Subcutaneous adipose tissue (tissue), 4 donors: ENCODE measurements around the gene ACTL6A. TPM values are rescaled to one million over a fixed set of nuclear protein-coding genes. Genes with fewer than 3 reads are reported as not detected.

Source experiments
- CTCF ChIP-seq: fragments of 450-650 bp; IDR thresholded peaks from one replicate; pipeline ENCODE4 v1.5.1; 2016; ENCODE audit warnings: low read depth, mild to moderate bottlenecking, control low read depth, antibody characterized with exemption, moderate library complexity
- total RNA-seq, 4 donors: library from RNA; depleted of rRNA; stranded (reverse); fragments of >200 nt; gene quantifications; one replicate each; pipeline ENCODE4 v1.1.0, GENCODE V29; 2016

ACTL6A gene
- 10 to 100 TPM; 27.4 to 37.9 (median 32.8) TPM for total RNA-seq

GRCh38 chr3:179562591-179563270, at the start of gene ACTL6A:
Gene ACTL6A, plus strand, starts transcription at chr3:179562926. Its CDS starts 167 bp downstream, at chr3:179563093.
- no peak for TF ChIP-seq CTCF

GRCh38 chr3:179513862-179514261, 48.9 kb upstream of the ACTL6A start:
- no peak for TF ChIP-seq CTCF

GRCh38 chr3:179526482-179526881, 36.2 kb upstream of the ACTL6A start:
- TF ChIP-seq CTCF: no peak

- TF ChIP-seq CTCF: no peak
These were observed 35.7 kb upstream of the ACTL6A start for GRCh38 chr3:179526989-179527391.

GRCh38 chr3:179528772-179529171, 34.0 kb upstream of the ACTL6A start:
- no peak for TF ChIP-seq CTCF

- no peak for TF ChIP-seq CTCF
These were observed 31.1 kb upstream of the ACTL6A start for GRCh38 chr3:179531576-179531975.

GRCh38 chr3:179533274-179533673, 29.5 kb upstream of the ACTL6A start:
- TF ChIP-seq CTCF: no peak
